AG09309 (cell line): ENCODE results near the gene DOLK.

Source experiments
- DNase-seq: peaks from one replicate; pipeline ENCODE4 v3.0.0-alpha.2; 2010; ENCODE audit warnings: low read depth
- H3K4me3 ChIP-seq: 2 replicates; pipeline ENCODE4 v1.5.1; 2011; ENCODE audit warnings: mild to moderate bottlenecking, low read depth, low read length, moderate library complexity; ENCODE audit not compliant: control insufficient read depth
- CTCF ChIP-seq: IDR thresholded peaks from 2 replicates; pipeline ENCODE4 v1.5.1; 2011; ENCODE audit warnings: mild to moderate bottlenecking, low read depth, low read length, inconsistent platforms; ENCODE audit not compliant: insufficient read depth, control insufficient read depth; ENCODE audit errors: missing control alignments

The DOLK gene

DNA sequence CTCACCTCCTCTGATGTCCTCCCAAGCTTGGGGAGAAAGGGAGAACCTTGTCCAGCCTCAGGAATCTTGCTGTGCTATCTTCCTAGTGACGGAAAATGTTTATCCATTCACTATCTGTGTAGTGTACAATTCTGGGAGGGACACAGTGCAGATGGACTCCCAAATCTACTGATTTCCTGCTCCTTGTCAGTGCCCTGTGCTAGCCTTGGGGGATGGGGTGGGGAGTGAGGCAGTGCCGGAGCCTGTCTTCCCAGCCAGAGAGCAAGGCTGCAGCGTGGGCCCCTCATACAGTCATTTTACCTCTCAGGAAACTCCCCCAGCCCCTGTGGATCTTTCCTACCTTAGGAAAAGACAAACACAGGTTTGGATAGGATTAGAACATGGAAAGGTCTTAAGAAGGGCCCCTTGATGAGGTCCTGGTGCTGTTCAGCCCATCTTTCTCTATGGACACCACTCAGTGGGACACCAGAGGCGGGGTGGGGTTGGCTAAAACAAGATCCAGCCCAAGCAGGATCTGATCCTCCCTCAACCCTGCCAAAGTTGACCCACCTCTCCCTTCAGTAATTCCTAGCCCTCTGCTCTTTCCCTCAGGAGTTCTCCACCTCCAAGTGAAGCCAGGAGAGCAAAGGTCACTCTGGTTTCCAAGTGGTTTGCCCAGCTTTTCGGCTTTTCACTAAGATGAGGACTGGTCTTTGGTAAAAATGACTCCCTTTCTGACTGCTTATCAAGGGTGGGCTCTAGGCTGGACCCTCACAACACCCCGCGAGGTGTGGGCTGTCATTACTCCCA, 3.4 kb downstream of the DOLK start:
- DNase-seq = no peak
- TF ChIP-seq CTCF = no peak
- no peak overlapping the region for H3K4me3 ChIP-seq

DNA sequence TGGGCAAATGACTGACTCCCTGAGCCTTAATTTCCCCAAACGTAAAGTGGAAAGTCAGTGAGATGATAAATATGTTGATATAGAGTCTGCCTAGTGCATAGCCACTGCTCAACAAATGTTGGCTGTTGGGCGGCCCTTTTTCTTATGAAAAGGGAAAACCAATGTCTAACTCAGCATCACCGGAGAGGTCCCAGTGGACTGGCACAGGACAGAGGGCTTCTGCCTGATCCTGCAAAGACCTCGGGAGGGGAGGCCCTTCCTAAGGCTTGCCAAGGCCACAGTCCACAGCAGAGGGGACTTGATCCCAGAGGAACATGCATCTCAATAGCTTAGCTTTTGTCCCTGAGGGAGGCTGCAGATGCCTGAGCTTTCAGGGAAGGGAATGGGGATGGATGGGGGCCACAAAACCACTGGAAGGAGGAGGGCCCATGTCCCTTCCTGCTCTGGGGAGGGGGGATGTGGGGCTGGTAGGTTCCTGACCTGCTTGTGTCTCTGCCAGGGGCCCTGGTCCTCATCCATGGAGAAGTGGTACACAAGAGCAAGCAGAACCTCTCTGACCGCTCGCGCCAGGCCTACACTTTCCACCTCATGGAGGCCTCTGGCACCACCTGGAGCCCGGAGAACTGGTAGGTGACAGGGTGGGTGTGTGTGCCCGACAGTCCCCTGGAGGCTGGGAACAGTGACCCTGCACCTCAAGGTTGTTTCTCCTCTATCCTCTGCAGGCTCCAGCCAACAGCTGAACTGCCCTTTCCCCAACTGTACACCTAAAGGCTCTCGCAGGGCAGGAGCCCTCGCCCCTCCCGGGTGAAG, 6.3 kb downstream of the DOLK start:
- no peak for TF ChIP-seq CTCF
- no peak for DNase-seq
- no peak overlapping the region for H3K4me3 ChIP-seq

- no peak for DNase-seq
- no peak for TF ChIP-seq CTCF
- no peak overlapping the region for H3K4me3 ChIP-seq
These were observed 7.0 kb downstream of the DOLK start for GRCh38 chr9:128940271-128940921.

DNA sequence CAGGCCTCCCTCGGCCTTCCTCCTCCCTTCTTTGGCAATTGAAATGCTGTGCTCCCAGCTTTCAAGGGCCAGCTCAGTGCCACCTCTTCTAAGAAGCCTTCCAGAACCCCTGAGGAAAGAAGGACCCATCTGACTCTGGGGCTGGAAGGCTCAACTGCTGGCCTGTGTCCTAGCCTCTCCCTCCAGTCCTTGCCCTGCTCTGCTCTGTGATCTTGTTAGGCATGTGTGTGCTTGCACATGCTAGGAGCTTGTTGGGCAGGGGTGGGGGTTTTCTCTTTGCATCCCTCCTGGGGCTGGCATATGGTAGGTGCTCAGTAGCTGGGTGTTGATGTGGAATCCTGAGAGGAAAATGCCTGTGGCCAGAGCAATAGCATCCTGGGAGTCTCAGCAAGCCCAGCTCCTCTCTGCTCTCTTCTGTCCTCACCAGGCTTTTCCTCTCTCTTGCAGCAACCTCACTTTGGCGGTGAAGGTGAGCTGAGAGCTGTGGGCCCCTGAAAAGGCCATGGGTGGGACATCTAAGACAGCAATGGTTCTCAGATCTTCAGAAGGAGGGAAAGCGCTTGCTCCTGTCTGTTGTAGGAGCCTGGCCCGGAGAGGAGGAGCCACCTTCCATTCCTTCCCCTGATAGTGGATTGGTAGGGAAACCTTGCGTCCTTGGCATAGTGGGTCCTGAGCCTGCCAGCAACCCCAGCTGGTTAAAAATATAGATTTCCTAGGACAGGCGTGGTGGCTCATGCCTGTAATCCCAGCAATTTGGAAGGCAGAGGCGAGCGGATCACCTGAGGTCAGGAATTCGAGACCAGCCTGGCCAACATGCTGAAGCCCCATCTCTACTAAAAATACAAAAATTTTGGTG, 9.9 kb downstream of the DOLK start:
- no peak for DNase-seq
- no peak for TF ChIP-seq CTCF
- no peak overlapping the region for H3K4me3 ChIP-seq

GRCh38 chr9:128936171-128936865, 11.1 kb downstream of the DOLK start:
- no peak for TF ChIP-seq CTCF
- no peak overlapping the region for H3K4me3 ChIP-seq
- no peak for DNase-seq
